Activated CD8-positive, alpha-beta memory T cell treated with anti-CD3 and anti-CD28 coated beads, Interleukin-2, amount 50 U/mL, for 1 hour (primary cell): ENCODE data around the gene PRLH.

Experiments
- DNase-seq: peaks from one replicate; pipeline ENCODE4 v3.0.0-alpha.2; 2020; ENCODE audit errors: extremely low read depth

The PRLH gene

DNA sequence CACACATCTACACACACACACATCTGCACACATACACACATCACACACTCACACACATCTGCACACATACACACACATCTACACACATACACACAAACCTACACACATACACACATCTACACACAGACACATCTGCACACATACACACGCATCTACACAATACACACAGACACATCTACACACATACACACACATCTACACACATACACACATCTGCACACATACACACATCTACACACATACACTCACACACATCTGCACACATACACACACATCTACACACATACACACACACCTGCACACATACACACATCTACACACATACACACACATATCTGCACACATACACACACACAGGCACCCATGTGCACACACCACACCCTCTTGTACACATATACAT is 400 bp upstream of the PRLH start:
- DNase-seq: no peak

GRCh38 chr2:237567276-237568029 is 1.1 kb downstream of the PRLH start:
- DNase-seq: no peak

- DNase-seq: no peak
Measured at GRCh38 chr2:237568121-237568660, 1.8 kb downstream of the PRLH start.

DNA sequence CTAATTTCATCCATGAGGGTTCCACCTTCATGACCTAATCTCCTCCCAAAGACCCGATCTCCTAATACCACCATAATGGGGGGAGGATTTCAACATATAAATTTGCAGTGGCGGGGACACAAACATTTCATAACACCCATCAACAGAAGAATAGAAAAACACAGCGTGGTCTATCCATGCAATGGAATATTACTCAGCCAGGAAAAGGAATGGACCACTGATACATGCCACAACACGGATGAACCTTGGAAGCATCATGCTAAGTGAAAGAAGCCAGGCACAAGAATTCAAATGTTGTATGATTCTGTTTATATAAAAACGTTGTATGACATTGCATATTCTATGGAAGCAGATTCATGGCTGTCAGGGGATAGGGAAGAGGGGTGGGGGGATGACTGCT is 2.7 kb downstream of the PRLH start:
- no peak for DNase-seq

DNA sequence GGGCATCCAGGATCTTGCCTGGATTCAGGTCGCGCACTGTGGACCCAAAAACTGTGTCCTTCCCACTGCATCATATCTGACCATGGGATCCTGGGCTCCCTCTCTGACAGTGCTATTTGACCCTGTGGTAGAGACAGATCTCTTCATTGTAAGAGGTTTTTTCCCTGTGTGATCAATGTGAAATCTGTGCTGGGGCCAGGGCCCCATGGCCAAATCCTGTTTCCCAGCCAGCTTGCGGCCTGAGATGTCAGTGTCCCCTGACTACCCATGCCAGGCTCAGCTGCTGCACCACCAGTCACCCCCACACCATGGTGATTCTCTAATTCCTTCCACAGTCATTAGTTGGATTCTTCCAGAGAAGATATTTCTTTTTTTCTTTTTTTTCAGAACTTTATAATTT is 3.5 kb downstream of the PRLH start:
- no peak for DNase-seq

DNA sequence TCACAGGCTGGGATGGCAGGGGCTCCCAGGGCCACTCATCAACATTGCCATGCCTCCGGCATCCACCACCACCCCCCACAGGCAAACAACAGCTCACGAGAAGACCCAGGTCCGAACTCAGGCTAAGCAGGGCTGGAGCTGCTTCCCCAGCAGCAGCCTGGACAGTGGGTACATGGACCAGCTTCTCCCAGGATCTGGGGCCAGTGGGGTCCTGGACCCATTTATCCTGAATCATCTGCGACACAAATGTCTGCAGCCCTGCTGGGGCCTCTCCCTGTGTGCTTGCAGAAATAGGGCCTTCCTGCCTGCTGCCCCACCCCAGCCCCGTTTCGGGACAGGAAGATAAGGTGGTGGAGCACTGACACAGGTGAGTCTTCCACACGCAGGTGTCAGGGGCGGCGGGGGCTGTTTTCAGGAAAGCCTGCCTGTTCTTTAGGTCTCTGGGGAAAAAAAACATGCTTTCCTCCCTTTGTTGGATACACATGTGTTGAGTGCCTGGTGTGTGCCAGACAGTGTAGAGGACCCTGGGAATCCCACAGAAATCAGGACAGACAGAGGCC is 4.5 kb downstream of the PRLH start:
- no peak for DNase-seq

- DNase-seq: no peak
Measured at GRCh38 chr2:237571551-237571950, 5.2 kb downstream of the PRLH start.

GRCh38 chr2:237572021-237572741 is 5.8 kb downstream of the PRLH start:
- DNase-seq: peak; percentile 68

DNA sequence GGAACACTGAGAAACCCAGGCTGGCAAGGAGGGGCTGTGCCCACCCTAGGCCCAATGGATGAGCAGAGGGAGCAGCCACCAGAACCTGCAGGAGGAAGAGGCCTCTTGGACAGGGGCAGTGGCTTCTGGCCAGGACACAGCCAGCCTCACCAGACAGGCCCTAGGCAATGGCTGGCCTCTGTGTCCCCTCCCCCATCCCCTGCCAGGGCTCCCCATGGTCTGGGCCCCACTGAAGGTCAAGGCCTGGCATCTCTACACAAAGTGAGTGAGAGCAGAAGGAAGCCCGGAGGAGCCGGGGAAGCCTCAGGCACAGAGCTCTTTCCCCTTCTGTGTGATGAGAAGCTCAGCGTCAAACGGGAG is 6.3 kb downstream of the PRLH start:
- no peak for DNase-seq

GRCh38 chr2:237573721-237574415 is 7.5 kb downstream of the PRLH start:
- DNase-seq: no peak

- DNase-seq: no peak
Measured at GRCh38 chr2:237574467-237574866, 8.1 kb downstream of the PRLH start.

GRCh38 chr2:237574894-237575868 is 8.8 kb downstream of the PRLH start:
- no peak for DNase-seq

DNA sequence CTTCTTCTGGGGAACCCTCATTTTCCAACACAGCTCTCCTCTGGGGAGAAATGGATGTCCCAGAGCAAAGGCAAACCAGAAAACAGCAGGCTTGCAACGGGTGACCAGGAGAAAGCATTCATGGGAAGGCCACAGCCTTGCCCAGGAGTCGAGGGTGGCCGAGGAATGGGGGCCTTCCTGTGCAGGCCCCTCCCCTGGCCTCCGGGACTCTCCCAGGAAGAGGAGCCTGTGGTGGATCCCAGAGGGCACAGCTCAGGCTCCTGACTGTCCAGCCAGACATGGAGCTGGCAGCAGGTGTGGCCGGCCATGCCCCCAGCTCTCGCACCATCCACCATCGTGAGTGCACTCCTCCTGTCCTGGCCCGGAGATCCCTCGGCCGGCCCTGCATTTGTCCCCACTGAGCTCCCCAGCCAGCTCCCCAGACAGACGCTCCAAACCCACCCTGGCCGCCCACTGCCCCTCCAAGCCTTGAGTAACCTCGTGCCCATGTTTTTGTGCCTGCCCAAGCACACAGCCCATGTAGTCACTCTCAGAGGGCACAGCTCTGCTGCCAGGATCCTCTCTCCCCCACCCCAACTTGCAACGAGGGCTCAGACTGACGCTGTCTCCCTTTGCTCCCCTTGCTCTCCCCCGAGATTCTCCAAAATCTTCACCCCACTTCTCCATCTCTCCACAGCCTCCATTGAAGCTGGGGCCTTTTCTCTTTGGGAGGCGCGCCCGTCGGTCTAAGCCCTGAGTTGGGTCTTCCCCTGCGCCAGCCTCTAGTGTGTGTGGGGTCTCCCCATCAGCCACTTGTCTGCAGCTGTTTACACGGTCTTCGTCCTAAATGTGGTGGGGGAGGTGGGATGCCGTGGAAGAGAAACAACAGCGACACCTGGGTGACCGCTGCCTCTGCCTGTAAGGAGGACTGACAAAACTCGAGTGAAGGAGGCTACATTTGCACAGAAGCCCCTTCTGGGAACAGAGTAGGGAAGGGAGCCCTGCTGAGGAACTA is 9.8 kb downstream of the PRLH start:
- DNase-seq: no peak

DNA sequence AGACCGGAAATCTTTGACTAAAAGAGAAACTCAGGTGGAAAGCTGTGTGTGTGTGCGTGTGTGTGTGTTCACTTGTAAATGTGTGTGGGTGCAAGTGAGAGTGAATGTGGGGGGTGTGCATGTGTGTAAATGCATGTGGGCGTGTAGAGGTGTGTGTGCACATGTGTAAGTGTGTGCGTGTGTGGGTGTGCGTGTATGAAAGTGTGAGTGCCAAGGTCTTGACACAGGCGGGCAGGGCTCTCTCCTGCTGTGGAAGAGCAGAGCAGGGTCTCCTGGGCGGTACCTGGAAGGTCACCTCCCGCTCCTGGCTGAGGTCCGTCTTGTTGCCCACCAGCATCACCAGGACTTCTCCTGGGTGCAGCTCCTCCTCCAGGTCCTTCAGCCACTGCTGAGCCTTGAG is 10.6 kb downstream of the PRLH start:
- no peak for DNase-seq

DNA sequence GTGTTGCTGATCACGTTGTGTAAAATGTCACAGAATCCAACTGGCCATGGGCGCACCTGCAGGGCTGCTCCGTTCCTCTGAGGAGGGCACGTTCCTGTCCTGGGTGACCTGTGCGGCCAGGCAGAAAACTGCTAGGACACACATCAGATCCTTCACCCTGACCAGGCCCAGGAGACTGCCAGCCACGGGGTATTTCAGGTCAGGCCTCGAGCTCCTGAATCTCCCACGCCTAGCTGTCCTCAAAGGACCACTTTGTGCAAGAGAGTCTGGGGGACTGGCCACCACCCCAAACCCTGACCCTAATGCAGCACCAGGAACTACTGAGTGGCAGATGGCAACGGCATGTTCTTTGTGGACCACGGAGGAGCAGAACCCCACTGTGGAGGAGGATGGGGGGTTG is 11.1 kb downstream of the PRLH start:
- DNase-seq: no peak

DNA sequence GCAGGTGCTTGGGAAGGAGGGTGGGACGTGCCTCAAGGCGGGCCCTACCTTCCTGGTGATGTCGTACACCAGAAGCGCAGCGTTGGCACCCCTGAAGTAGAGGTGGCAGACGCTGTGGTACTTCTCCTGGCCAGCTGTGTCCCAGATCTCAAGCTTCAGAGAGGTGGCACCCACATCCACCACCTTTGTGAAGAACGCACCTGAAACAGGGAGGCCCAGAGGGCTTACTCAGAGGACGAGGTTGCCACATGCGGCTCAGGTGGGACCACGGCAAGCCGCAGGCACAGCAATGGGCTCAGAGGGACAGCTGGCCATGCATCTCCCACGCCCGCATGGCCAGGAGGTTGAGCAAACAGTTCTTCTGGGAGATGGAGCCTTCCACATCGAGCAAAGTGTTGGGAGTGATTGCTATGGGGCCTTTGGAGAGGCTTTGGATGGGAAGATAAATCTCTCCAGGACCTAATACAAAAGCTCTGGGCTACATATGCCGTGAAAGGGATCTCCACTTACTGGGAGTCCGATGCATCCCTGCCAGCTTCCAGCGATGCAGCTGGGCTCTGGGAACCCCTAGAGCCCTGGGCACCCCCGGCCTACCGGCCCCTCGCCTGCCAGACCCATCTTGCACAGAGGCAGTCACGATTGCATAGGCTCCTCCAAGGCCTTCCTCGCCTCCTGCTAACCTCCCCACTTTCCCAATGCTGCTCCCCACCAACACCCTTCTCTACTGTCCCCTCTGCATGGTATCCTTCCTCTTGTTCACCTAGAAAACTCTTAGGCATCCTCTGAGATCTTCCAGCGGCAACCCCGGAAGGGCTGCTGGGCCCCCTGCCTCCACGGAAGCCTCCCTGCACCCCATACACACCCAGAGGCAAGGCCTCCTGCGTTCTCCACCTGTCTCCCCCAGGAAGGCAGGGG is 11.8 kb downstream of the PRLH start:
- DNase-seq: no peak

GRCh38 chr2:237581326-237581725 is 15.0 kb downstream of the PRLH start:
- no peak for DNase-seq
